ENCODE measurements around the gene CA9.
A peak's percentile ranks its signal among the peaks of the same experiment; 100 is the strongest.
"Not testable (repeated sequence)": the region's sequence is repeated elsewhere in the genome, so short reads cannot be mapped to it uniquely, and the experiment has no call there.

The CA9 gene

GRCh38 chr9:35673132-35674024 lies at the start of gene CA9:
CA9 (plus strand) TSS chr9:35673928; CDS start chr9:35673960, 32 bp downstream.
- DNase-seq, result no peak

DNA sequence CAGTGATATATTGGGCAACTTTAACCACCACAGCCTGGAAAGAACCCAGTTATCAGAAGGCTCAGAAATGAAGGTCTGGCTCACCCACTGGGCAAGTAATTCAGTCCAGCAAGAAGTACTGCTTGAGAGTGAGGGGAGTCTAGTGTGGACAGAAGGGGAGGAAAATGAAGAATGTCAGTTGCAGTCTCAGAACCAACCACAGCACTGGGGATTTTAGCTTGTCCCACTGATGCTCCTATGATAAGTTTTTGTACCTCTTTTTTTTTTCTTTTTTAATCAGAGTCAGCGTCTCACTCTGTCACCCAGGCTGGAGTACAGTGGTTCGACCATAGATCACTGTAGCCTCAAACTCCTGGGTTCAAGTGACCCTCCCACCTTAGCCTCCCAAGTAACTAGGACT lies 46.2 kb upstream of the CA9 start:
- no peak for DNase-seq

DNA sequence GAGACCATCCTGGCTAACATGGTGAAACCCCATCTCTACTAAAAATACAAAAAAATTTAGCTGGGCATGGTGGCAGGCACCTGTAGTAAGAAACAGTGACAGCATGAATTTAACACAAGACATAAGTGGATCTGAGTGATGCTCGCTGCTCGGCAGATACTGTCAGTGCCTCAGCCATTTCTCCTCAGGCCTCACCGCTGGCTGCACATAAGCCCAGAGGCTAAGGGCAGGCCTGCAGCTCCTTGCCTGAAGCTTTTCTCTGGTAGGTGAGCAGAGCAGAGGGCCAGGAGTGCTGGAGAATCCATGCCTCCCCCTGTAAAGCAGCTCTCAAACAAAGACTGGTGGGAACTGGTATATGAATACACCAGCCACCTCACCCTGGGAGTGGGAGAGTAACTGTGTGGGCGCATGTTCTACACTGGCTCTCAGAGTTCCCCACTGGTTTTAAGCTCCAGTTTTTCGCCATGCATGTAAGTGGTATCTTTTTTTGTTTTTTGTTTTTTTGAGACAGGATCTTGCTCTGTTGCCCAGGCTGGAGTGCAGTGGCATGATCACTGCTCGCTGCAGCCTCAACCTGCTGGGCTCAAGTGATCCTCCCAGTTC lies 45.2 kb upstream of the CA9 start:
- no peak for DNase-seq

GRCh38 chr9:35629597-35629996 lies 44.1 kb upstream of the CA9 start:
- no peak for DNase-seq

- DNase-seq, result no peak
These were observed 38.0 kb upstream of the CA9 start for GRCh38 chr9:35635730-35636129.

GRCh38 chr9:35636135-35636876 lies 37.4 kb upstream of the CA9 start:
- no peak for DNase-seq

DNA sequence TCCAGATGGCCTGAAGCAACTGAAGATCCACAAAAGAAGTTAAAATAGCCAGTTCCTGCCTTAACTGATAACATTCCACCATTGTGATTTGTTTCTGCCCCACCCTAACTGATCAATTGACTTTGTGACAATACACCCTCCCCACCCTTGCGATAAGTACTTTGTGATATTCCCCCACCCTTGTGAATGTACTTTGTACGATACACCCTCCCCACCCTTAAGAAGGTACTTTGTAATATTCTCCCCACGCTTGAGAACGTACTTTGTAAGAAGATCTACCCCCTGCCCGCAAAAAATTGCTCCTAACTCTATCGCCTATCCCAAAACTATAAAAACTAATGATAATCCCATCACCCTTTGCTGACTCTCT lies 36.9 kb upstream of the CA9 start:
- DNase-seq, result not testable (repeated sequence)

DNA sequence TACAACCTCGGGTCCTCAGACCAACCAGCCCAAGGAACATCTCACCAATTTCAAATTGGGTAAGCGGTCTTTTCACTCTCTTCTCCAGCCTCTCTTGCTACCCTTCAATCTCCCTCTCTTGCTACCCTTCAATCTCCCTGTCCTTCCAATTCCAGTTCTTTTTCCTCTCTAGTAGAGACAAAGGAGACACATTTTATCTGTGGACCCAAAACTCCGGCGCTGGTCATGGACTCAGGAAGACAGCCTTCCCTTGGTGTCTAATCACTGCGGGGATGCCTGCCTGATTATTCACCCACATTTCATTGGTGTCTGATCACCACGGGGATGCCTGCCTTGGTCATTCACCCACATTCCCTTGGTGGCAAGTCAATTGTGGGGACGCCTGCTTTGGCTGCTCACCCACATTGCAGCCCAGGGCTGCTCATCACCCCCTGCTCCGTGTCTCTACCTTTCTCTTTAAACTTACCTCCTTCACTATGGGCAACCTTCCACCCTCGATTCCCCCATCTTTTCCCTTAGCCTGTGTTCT lies 36.2 kb upstream of the CA9 start:
- DNase-seq, result not testable (repeated sequence)

- not testable (repeated sequence) for DNase-seq
These were observed 35.0 kb upstream of the CA9 start for GRCh38 chr9:35638751-35639150.

DNA sequence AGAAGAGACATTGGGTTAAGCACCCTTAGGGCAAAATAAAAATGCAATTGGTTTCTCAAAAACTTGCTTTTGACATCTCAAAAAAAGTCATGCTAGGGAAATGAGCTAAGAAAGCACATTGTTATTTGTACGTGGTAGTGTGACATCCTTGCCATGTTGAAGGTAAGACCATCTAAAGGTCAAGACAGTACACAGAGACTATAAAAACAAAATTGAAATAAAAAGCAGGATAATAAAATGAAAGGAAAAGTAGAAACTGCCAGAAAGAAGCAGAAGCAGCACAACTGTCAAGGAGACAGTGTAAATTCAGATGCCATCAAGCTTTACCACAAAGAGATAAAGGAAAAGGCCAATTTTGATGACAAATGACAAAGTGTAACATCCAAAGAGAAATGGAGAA lies 34.5 kb upstream of the CA9 start:
- not testable (repeated sequence) for DNase-seq

- no peak for DNase-seq
These were observed 34.1 kb upstream of the CA9 start for GRCh38 chr9:35639631-35640030.

DNA sequence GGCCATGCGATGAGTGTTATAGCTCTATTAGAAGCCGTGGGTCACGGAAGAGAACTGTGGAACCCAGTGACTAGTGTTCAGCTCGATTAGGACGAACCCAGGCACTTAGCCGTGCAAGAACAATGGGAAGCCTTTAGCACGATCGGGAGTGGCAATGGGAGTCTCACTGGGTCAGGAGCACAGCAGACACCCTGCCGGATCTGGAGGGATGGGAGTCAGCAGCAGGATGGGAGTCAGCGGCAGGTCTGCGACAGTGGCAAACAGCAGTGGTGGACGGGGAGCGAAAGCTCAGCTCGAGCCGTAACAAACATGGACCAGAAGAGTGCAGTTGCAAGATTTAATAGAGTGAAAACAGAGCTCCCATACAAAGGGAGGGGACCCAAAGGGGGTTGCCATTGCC lies 33.3 kb upstream of the CA9 start:
- DNase-seq, result not testable (repeated sequence)

GRCh38 chr9:35641478-35641877 lies 32.2 kb upstream of the CA9 start:
- not testable (repeated sequence) for DNase-seq

GRCh38 chr9:35643046-35643445 lies 30.7 kb upstream of the CA9 start:
- DNase-seq, result no peak

DNA sequence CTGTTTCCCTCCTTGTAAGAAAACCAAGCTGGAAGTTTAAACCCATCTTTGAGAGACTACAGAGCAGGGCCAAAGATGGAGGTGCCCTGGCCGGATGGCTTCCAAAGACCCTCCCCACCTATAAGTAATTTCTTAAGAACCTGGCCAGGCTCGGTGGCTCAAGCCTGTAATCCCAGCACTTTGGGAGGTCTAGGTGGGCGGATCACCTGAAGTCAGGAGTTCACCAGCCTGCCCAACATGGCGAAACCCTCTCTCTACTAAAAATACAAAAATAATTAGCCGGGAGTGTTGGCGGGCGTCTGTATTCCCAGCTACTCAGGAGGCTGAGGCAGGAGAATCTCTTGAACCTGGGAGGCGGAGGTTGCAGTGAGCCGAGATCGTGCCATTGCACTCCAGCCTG lies 28.0 kb upstream of the CA9 start:
- not testable (repeated sequence) for DNase-seq

GRCh38 chr9:35646153-35646532 lies 27.6 kb upstream of the CA9 start:
- no peak for DNase-seq

DNA sequence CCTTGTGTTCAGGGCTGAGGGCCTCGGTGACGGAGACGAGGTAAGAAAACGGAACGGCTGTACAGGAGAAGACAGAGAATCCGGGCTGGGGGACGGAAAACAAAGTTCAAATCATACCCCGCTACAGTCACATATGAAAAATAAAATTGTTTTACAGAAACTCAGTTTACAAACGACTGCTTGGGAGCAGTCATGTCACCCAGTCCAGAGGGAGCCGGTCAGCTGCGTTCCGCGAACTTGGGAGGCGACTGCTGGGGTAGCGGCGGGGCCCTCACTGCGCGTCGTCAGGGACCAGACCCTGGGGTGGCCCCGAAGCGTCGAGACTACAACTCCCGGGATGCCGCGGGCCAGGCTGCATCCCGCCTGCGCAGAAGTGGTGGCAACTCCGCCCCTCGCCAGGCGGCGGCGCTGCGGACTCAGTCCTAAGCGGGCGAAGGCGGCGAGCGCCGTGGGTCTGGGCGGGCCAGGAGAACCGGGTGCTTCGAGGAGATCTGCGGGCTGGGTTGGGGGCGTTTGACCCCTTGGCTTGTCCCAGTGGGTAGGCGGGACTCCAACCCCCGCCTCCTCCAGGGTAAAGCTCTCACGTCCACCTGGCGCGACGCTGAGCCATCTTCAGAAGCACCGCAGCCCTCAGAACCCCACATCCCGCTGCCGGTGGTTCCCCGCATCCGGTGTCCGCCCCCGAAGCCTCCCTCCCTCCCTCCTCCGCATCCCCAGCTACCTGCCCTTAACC lies 27.0 kb upstream of the CA9 start:
- peak; percentile 97 for DNase-seq

DNA sequence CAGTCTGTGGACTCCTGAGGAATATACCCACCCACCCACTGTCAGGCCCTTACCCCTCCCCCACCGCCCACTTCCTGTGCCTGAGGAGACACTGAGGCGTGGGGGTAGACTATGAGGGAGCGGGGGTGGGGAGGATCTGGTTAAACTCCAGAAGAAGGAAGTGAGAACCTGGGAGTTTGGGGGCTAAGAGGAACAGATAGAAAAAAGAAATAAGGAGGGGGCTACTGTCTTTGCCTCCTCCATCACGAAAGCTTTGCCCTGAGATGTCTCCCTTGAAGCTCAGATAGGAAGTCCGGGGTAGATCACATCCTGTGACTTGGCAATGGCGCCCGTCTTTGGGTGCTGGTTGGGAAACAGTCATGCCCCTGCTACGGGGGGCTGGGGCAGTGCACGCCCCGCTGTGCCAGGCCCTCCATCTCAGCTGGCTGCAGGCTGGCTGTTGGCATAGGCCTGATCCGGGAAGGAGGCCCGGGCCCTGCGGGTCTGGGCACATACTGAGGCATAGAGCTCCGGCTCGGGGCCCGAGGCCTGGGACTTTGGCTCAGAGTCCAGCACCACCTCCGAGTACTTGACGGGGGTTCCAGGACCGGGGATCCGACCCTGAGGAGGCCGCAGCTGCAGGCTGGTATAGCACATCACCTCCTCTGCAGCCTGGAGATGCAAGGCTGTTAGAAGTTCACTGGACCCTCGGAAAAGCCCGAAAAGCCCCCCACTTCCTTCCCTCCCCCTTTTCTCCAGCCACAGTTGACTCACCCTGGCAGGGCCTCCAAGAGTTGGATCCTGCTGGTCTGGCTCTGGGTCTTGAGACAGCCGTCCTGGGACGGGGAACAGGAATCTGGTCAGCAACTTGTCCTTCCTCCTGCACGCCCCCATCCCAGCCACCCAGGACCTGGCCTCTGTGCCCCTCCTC lies 24.0 kb upstream of the CA9 start:
- no peak for DNase-seq

- peak; percentile 28 for DNase-seq
These were observed 23.2 kb upstream of the CA9 start, which contains the start of gene SIT1 for GRCh38 chr9:35650341-35651158. SIT1 (minus strand) TSS chr9:35650931; CDS start chr9:35650853, 78 bp downstream.
